ENCODE measurements around the gene ILKAP. TPM values are rescaled to one million over a fixed set of nuclear protein-coding genes. Genes with fewer than 3 reads are reported as not detected.

Gene ILKAP
- polyA plus RNA-seq, 1 donor from 2014 or later = 78.5 TPM

- no peaks in the 10 kb centered on the region for H3K9me3 ChIP-seq (ENCODE audit: low read length)
- H4K20me1 ChIP-seq (ENCODE audit: insufficient read depth) = no peaks in the 10 kb centered on the region
- no peak for TF ChIP-seq SMC3 (conservative IDR thresholded peaks at IDR 0.05; ENCODE audit: poor library complexity)
- no peak for TF ChIP-seq MXI1 (conservative IDR thresholded peaks at IDR 0.05; ENCODE audit: poor library complexity, severe bottlenecking)
- TF ChIP-seq EZH2 (IDR thresholded peaks at IDR 0.05; ENCODE audit: borderline replicate concordance, insufficient read depth, low read length, poor library complexity, severe bottlenecking) = no peak
- no peak for TF ChIP-seq RAD21 (conservative IDR thresholded peaks at IDR 0.05)
- TF ChIP-seq CTCF (IDR thresholded peaks at IDR 0.05; ENCODE audit: poor library complexity, severe bottlenecking) = no peak
- no peak for TF ChIP-seq REST (IDR thresholded peaks at IDR 0.05; ENCODE audit: borderline replicate concordance)
- TF ChIP-seq POLR2AphosphoS5 (IDR thresholded peaks at IDR 0.05) = no peak
- no peak for TF ChIP-seq TAF1 (IDR thresholded peaks at IDR 0.05; ENCODE audit: low read depth)
- H3K9ac ChIP-seq (ENCODE audit: low read length) = no peak overlapping the region
- H3K36me3 ChIP-seq (ENCODE audit: insufficient read depth, low read length) = no peaks in the 10 kb centered on the region
- H3K79me2 ChIP-seq (replicated peaks; ENCODE audit: insufficient read depth, low read length) = no peaks in the 10 kb centered on the region
- H2AFZ ChIP-seq (ENCODE audit: low read depth, low read length) = no peak overlapping the region
- no peaks in the 10 kb centered on the region for H3F3A ChIP-seq (ENCODE audit: insufficient read depth, low read length, poor library complexity, severe bottlenecking)
- H3K27me3 ChIP-seq (ENCODE audit: insufficient read depth, low read depth, low read length) = no peaks in the 10 kb centered on the region
- no peaks in the 10 kb centered on the region for H3K9me2 ChIP-seq (ENCODE audit: insufficient read depth, low read length)
- H3K4me3 ChIP-seq (ENCODE audit: low read length) = no peak overlapping the region
- no peak overlapping the region for H3K4me2 ChIP-seq (ENCODE audit: low read length)
- H3K27ac ChIP-seq (ENCODE audit: low read length) = no peak overlapping the region
Measured at GRCh38 chr2:238133499-238134392, 69.7 kb downstream of the ILKAP start.

GRCh38 chr2:238132463-238133450 lies 70.7 kb downstream of the ILKAP start:
- no peak for TF ChIP-seq REST (IDR thresholded peaks at IDR 0.05; ENCODE audit: borderline replicate concordance)
- TF ChIP-seq TAF1 (IDR thresholded peaks at IDR 0.05; ENCODE audit: low read depth) = no peak
- TF ChIP-seq POLR2AphosphoS5 (IDR thresholded peaks at IDR 0.05) = no peak
- Histone ChIP-seq H3K27ac (ENCODE audit: low read length) (no peak overlapping the region), H3K9ac (ENCODE audit: low read length) (no peak overlapping the region), H3K27me3 (ENCODE audit: insufficient read depth, low read depth, low read length) (no peaks in the 10 kb centered on the region), H2AFZ (ENCODE audit: low read depth, low read length) (no peak overlapping the region), H3K79me2 (replicated peaks; ENCODE audit: insufficient read depth, low read length) (no peaks in the 10 kb centered on the region), H3K4me2 (ENCODE audit: low read length) (no peak overlapping the region), H3K9me2 (ENCODE audit: insufficient read depth, low read length) (no peaks in the 10 kb centered on the region), H3F3A (ENCODE audit: insufficient read depth, low read length, poor library complexity, severe bottlenecking) (no peaks in the 10 kb centered on the region), H3K36me3 (ENCODE audit: insufficient read depth, low read length) (no peaks in the 10 kb centered on the region), H4K20me1 (ENCODE audit: insufficient read depth) (no peaks in the 10 kb centered on the region), H3K4me3 (ENCODE audit: low read length) (no peak overlapping the region), H3K9me3 (ENCODE audit: low read length) (no peaks in the 10 kb centered on the region)
